ENCODE measurements around the gene TMEM40.

TMEM40 gene

DNA sequence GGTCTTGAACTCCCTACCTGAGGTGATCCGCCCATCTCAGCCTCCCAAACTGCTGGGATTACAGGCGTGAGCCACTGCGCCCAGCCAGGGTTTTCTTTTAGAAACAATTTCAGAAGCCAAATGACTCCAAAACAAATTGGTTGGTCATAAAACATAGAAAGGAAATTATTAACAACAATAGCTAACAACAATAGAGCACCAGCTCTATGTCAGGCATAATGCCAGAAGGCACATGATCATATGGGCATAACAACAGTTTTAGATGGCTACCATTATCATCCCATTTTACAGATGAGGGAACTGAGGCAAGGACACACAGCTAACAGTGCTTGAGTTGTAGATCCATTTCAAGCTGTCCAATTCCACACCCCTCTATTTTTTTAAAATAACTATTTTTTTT lies 73.0 kb downstream of the TMEM40 start:
- no peak for DNase-seq (ENCODE audit: low read depth)
- H3K4me3 ChIP-seq (ENCODE audit: low read depth, low read length), result no peak overlapping the region
- TF ChIP-seq, protein P1, sequence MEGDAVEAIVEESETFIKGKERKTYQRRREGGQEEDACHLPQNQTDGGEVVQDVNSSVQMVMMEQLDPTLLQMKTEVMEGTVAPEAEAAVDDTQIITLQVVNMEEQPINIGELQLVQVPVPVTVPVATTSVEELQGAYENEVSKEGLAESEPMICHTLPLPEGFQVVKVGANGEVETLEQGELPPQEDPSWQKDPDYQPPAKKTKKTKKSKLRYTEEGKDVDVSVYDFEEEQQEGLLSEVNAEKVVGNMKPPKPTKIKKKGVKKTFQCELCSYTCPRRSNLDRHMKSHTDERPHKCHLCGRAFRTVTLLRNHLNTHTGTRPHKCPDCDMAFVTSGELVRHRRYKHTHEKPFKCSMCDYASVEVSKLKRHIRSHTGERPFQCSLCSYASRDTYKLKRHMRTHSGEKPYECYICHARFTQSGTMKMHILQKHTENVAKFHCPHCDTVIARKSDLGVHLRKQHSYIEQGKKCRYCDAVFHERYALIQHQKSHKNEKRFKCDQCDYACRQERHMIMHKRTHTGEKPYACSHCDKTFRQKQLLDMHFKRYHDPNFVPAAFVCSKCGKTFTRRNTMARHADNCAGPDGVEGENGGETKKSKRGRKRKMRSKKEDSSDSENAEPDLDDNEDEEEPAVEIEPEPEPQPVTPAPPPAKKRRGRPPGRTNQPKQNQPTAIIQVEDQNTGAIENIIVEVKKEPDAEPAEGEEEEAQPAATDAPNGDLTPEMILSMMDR (IDR thresholded peaks at IDR 0.05; ENCODE audit: low read depth, low read length), result no peak
- TF ChIP-seq POLR2A (IDR thresholded peaks at IDR 0.05; ENCODE audit: extremely low read depth, insufficient read length) (no peak), MYC (IDR thresholded peaks at IDR 0.05; ENCODE audit: low read depth, low read length) (no peak)
- TF ChIP-seq, protein P2, sequence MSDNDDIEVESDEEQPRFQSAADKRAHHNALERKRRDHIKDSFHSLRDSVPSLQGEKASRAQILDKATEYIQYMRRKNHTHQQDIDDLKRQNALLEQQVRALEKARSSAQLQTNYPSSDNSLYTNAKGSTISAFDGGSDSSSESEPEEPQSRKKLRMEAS (IDR thresholded peaks at IDR 0.05; ENCODE audit: low read depth, low read length), result no peak

Data from NB4 (cell line).